ENCODE results near the gene CCDC171.

DNA sequence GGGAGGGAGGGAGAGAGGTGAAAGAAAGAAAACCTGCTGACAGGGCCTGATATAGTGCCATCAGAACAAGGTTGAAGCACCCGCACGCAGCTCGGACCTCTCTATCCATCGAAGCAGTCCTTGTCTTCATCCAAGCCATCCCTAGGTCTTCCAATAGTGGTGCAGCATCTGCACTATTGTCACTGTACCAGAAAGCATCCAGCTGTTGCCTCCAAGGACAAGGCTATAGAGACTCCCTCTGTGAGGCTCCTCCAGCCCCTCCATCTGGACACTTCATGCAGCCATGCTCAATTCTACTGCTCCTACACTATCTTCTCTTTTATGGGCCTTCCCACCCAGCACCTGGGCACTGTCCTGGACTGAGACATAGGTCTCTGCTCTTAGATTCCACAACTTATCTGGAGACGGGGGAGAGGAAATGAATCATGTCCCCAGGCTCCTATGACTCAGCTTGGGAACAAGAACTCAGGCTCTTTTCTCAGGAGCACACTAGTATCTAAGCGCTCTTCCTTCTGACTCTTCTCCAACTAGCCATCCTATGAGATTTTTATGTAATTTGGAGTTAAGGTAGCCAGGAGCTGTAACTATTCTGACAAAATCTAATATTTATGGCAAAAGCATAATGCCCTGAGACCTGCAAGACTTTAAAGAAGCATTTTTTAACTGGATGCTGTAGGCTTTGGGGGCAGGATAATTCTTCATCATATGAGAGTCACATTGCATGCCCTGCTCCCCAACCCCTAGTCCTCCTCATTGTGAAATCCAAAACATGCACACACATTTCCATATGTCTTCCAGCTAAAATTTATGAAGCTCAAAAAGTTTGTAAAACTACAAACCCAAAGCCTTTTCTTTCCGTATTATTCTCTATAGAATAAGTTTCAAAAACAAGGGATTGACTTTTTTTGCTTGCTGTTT lies 446.8 kb downstream of the CCDC171 start:
- TF ChIP-seq POLR2A (IDR thresholded peaks at IDR 0.05), result no peak
- TF ChIP-seq, protein P1, sequence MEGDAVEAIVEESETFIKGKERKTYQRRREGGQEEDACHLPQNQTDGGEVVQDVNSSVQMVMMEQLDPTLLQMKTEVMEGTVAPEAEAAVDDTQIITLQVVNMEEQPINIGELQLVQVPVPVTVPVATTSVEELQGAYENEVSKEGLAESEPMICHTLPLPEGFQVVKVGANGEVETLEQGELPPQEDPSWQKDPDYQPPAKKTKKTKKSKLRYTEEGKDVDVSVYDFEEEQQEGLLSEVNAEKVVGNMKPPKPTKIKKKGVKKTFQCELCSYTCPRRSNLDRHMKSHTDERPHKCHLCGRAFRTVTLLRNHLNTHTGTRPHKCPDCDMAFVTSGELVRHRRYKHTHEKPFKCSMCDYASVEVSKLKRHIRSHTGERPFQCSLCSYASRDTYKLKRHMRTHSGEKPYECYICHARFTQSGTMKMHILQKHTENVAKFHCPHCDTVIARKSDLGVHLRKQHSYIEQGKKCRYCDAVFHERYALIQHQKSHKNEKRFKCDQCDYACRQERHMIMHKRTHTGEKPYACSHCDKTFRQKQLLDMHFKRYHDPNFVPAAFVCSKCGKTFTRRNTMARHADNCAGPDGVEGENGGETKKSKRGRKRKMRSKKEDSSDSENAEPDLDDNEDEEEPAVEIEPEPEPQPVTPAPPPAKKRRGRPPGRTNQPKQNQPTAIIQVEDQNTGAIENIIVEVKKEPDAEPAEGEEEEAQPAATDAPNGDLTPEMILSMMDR (IDR thresholded peaks at IDR 0.05), result no peak
- TF ChIP-seq POLR2AphosphoS5 (IDR thresholded peaks at IDR 0.05; ENCODE audit: insufficient read depth in 1 of 2, low read depth in 1 of 2), result no peak
